ENCODE results near the gene DPP4. TPM values are rescaled to one million over a fixed set of nuclear protein-coding genes. Genes with fewer than 3 reads are reported as not detected.

Gene DPP4
- total RNA-seq, 1 donor from 2014 or later, result 0.59 TPM

DNA sequence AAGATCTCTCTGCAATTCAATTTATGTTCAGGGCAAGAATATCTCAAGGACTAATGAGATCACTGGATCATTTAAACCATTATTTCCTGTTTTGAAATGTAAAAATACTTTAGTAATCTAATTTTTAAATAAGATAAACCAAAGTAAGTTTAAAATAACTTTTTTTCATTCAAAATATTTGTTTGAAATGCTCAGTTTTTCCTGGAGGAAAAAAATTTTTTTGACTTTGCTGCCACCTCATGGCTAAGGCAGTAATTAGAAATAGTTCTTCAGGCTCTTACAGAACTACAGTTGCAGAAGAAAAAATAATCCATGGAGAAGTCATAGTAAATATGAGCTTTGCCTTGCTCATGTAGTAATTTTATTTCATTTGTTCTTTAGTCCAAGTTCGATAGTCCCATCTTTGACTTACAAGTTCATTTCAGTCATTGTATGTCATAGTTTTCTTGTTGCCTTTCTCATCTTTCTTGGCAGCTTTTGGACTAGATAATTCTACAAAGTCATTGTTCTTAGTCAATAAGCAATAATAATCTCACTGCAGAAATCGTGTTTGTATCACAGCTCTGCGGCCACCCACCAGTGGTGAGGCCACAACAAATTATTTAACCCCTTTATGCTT, 127.4 kb downstream of the DPP4 start:
- H3K4me3 Mint-ChIP-seq (ENCODE audit: unreplicated experiment), result no peak overlapping the region
- no peaks in the 10 kb centered on the region for H3K4me1 Mint-ChIP-seq (ENCODE audit: unreplicated experiment)
- no peaks in the 10 kb centered on the region for H3K36me3 Mint-ChIP-seq (ENCODE audit: low read depth, unreplicated experiment)
- peak; percentile 9 for DNase-seq (ENCODE audit: low spot score)
- H3K27ac Mint-ChIP-seq (ENCODE audit: unreplicated experiment), result no peak overlapping the region
- H3K27me3 Mint-ChIP-seq (ENCODE audit: unreplicated experiment), result peaks cover 2% of the 10 kb centered on the region
- H3K9me3 Mint-ChIP-seq (ENCODE audit: unreplicated experiment), result no peaks in the 10 kb centered on the region
- TF ChIP-seq, protein P1, sequence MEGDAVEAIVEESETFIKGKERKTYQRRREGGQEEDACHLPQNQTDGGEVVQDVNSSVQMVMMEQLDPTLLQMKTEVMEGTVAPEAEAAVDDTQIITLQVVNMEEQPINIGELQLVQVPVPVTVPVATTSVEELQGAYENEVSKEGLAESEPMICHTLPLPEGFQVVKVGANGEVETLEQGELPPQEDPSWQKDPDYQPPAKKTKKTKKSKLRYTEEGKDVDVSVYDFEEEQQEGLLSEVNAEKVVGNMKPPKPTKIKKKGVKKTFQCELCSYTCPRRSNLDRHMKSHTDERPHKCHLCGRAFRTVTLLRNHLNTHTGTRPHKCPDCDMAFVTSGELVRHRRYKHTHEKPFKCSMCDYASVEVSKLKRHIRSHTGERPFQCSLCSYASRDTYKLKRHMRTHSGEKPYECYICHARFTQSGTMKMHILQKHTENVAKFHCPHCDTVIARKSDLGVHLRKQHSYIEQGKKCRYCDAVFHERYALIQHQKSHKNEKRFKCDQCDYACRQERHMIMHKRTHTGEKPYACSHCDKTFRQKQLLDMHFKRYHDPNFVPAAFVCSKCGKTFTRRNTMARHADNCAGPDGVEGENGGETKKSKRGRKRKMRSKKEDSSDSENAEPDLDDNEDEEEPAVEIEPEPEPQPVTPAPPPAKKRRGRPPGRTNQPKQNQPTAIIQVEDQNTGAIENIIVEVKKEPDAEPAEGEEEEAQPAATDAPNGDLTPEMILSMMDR (IDR thresholded peaks at IDR 0.05; ENCODE audit: unreplicated experiment), result peak; percentile 56

DNA sequence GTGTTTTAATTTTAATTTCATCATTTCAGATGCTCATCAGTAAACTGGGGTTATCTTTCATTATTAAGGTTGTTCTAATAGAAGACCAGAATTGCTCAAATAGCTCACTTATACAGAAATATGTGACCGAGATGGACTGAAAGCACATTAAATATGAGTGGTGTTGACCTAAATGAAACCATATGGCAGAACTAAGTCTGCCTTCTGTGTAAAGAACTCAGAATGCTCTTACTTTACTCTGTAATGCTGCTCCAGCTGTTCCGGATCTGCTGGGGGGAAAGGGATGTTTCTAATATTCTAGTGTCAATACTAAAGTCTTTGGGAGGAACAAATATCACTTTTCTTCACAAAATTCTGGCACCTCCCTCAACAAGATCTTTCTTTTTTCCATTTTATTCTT, 131.0 kb downstream of the DPP4 start:
- TF ChIP-seq, protein P1 (IDR thresholded peaks at IDR 0.05; ENCODE audit: unreplicated experiment), result no peak
- H3K27ac Mint-ChIP-seq (ENCODE audit: unreplicated experiment), result no peak overlapping the region
- no peaks in the 10 kb centered on the region for H3K4me1 Mint-ChIP-seq (ENCODE audit: unreplicated experiment)
- no peaks in the 10 kb centered on the region for H3K9me3 Mint-ChIP-seq (ENCODE audit: unreplicated experiment)
- H3K27me3 Mint-ChIP-seq (ENCODE audit: unreplicated experiment), result peaks cover 4% of the 10 kb centered on the region
- no peak for DNase-seq (ENCODE audit: low spot score)
- H3K36me3 Mint-ChIP-seq (ENCODE audit: low read depth, unreplicated experiment), result no peaks in the 10 kb centered on the region
- no peak overlapping the region for H3K4me3 Mint-ChIP-seq (ENCODE audit: unreplicated experiment)

Other genes starting within 250 kb of the DPP4 start
- gene GCG, start 78.0 kb upstream of the DPP4 start, total RNA-seq (ENCODE audit: unreplicated experiment), result not detected
- not detected for gene FAP, start 169.2 kb upstream of the DPP4 start, total RNA-seq (ENCODE audit: unreplicated experiment)
- gene IFIH1, start 244.5 kb upstream of the DPP4 start, total RNA-seq (ENCODE audit: unreplicated experiment), result 5.2 TPM

Data from endothelial cell (in vitro differentiated cells).